NCI-H2171 treated with DMSO at 0.1 percent for 48 hours (cell line): ENCODE measurements around the gene KRT75.

Experiments
- DNase-seq: peaks from one replicate; lab custom pipeline; 2025; lab: John Stamatoyannopoulos, UW

The KRT75 gene

DNA sequence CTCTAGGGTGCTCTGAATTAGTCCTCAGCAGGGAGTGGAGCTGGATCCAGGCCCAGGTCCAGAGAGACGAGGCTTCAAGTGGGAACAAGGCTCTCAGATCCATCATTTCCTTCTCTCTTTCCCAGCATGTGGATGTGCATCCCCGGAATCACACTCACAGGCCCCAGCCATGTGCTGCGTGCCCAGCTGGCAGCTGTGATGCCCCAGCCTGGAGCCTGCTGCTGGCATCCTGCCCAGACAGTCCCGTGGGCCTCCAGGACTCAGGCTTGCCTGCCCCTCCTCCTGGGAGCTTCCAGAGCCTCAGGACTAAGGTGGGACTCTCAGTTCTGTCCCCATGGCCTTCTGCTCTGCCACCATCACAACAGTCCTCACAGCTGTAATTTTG lies 42.6 kb downstream of the KRT75 start:
- peak; percentile 92 for DNase-seq

DNA sequence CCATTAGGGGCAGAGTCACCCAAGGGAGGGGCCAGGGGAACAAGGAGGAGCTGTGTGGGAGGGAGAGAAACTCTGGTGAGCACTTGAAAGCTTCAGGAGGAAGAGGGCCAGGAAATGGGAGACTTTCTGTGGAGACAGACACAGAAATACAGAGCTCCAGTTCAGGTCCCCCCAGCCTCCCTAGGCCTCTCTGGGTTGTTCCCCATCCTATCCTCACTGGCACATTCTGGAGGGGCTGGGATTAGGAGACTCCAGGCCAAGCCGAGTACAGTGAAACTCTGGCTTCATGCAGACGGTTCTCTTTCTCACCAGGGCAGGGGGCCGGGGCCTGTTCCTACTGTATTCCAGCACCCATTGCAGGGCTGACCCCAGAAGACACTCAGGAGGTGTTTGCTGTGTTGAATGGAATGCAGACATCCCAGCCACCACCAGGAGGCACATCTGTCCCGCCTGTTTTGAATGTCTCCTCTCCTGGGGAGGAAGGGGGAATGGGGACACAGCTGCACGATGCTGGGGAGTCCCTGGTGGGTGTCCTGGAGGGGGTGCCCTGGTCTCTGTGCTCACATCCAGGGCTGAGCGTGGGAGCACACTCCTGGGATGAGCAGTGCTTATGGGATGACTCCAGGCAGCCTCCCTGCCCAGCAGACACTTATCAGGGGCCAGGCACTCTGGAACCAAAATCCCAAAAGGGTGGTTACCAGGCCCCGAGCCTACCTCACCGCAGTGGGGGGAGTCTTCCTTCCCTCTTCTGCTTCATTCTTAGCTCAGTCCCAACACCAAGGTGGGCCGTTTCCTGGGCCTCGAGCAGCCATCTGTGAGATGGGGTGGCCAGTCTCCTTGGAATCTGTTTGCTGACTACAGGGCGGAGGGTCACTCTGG lies 43.2 kb downstream of the KRT75 start:
- no peak for DNase-seq

DNA sequence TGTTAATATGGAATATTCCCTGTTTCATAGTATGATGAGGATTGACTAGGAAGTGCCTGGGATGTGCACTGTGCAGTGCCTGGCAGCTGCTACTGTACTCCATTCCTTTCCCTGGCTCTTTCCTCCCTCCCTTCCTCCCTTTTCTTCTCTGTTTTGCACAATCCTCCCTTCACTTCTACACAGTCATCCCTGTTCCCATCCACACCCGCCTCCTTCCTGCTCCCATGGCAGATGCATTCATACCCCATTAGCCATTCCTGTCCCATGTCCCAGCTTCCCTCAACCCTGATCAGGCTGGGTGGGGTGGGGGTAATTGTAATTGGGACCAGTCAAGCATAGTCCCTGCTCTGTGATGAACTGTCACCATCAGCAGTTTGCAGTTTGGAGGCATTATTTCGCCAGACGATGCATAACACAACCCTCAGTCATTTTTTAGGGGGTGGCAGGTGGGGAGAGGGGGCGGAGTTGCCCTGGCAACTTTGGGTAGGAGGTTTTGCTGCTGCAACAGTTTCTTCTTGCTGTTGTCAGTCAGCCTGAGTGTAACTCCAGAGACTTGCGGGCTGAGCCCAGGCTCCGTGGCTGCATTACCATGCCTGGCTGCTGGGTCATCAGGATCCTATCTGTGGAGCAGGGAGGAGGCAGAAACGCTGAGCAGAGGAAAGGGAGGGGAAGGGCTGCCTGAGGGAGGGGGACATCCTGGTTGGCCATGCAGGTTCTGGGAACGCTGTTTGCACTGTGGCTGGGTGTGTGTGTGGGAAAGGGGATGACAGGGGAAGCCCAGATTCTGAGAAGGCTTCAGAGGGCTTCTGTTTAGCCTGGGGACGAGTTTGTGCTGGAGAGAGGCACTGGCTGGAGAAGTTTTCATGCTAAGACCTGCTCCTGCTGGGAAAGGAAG lies 44.6 kb downstream of the KRT75 start:
- DNase-seq, result no peak

DNA sequence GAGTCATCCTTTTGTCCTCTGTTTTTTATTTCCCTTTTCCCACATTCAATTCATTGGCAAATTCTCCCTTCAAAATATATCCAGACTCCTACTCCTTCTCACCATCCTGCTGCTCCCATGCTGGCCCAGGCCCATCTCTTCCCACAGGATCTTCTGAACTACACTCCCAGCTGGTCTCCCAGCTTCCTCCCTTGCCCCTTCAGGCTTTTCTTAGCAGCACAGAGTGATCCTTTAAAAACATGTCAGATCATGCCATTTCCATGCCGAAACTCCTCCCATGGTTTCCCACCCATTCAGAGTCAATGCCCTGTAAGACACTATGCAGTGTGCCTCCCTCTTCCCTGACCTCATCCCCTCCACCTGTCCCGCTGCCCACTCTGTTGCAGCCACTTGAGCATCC lies 46.3 kb downstream of the KRT75 start:
- DNase-seq, result no peak

DNA sequence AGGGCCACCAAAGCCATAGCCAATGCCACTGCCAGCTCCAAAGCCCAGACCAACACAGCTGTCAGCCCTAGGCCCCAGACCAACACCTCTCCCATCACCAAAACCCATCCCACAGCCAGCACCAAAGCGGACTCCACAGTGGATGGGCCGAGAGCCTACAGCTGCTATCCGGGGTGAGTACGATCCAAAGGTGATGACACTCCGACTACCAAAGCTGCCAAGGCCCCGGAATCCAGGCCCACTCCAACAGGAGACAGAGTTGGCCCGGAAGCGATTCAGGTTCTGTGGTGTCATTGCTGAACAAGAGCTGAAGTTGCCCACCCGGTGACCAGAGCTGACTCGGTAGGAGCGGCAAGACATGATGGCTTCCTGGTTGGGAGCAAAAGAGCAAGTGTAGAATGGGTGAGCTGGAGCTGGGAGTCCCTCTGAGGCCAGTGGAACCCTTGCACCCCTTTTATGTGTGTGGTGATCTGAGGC lies 48.9 kb downstream of the KRT75 start, which contains the start of gene KRT84:
Gene KRT84, minus strand, starts transcription at position 427 of the 477 bp plus-strand sequence. Its CDS starts 67 bp downstream, at position 360.
- DNase-seq, result no peak

DNA sequence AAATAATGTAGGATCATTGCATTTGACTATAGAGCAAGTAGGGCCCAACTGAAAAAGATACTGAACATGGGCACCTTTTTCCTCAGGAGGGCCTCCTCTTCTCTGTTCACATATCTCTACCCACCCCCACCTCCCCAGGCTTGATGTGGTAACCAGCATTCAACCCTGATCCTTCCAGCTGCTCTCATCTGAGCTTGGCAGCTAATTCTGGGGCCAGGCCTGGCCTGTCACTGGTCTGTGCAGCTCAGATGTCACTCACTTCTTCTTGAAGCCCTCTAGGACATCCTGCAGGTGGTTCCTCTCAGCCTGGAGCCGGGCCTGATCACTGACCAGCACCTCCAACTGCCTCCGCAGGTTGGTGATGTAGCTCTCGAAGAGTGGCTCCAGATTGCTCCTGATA lies 50.8 kb downstream of the KRT75 start:
- no peak for DNase-seq

DNA sequence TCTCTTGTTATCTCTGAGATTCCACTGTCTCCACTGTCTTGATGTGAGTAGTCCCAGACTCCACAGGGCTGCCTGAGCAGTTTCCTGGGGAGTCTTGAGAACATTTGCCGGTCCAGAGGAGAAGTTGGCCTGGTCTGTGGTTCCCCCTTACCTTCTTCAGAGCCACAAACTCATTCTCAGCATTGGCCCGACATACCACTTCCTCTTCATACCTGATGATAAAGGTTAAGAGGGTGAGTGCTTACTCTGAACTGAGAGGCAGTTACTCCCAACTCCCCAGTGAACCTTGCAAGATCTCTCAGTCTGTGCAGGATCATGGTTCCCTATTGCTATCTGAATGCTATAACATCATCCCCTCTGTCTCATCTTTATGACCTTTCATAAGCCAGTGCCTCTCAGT lies 51.3 kb downstream of the KRT75 start:
- no peak for DNase-seq

DNA sequence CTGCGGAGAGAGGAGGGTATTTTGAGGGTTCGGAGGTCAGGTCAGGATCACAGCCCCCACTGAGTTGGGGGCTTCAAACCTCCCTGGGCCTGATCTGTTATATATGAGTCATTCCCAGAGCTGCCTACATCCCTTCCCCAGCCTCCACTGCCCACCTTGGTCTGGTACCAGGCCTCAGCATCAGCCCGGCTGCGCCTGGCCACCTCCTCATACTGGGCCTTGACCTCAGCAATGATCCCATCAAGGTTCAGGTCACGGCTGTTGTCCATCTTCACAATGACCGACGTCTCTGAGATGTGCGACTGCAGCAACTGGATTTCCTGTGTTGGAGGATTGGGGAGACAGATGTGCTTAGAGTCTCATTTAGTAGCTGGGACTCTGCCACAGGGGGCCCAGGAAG lies 53.0 kb downstream of the KRT75 start:
- no peak for DNase-seq

DNA sequence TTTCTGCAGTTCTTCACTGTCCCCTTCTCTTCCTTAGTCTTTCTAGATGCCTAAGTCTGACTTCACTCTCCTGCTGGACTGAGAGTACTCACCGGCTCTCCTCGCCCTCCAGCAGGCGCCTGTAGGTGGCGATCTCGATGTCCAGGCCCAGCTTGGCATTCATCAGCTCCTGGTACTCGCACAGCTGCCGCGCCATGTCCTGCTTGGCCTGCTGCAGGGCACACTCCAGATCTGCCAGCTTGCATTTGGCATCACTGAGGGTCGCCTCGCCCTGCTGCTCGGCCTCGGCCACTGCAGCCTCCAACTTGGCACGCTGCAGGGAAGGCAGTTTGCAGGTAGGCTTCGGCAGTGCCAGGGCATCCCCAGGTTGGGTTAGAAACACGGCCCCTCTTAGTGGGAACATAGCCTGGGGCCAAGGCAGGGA lies 53.9 kb downstream of the KRT75 start:
- no peak for DNase-seq

DNA sequence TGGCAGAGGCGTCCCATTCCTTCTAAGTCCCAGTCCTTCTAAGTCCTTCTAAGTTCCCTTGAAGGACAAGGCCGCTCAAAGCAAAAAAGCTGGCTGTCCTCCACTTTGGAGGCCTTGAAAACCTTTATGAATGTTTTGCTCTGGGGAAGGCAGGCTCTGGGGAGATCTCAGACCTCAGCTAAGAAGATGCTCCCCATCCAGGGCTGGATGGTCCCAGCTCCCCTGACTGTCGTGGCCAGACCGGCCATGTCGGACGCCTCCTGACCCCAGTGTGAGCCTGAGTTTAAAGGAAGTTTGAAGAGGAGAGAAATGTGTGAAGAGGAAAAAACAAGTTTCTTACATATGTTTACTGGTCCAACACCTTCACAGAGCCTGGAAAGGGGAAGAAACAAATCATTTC lies 54.6 kb downstream of the KRT75 start:
- no peak for DNase-seq

DNA sequence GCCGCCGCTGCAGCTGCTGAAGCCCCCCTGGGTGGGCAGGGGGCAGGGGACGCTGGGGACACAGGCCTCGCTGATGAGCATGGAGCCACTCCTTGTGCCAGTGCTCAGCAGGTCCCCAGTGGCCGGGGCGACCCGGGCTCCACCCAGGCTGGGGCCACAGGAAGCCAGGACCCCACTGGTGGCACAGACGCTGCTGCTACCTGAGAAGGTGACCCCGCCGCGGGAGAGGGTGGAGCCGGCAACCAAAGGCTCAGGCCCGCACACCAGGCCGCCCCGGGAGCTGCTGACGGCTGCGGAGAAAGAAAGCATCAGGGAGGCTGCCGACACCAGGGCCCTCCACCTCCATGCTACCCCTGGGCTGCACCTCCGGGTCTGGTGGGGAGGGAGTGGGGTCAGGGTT lies 56.1 kb downstream of the KRT75 start:
- no peak for DNase-seq

DNA sequence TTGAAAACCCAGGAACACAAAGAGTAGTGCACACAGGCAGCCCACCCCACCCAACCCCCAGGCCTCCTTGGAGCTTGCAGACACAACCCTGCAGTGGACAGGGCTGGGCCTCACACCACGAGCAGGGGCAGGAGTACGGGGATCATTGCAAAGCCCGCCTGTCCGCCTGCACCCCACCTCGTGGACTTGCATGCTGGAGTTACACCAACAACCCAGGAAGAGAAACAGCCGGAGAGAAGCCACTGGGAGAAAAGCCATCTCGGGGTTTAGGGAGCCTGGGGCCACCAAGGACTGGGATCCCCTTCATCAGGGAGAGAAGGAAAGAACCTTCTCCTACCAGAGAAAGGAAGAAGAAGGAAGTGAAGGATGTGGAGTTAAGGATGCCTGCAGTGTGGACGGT lies 56.9 kb downstream of the KRT75 start:
- no peak for DNase-seq
